Motor neuron (in vitro differentiated cells): ENCODE data around the gene RPL6. TPM values are rescaled to one million over a fixed set of nuclear protein-coding genes. Genes with fewer than 3 reads are reported as not detected.
A peak's percentile ranks its signal among the peaks of the same experiment; 100 is the strongest.
"Not testable (repeated sequence)": the region's sequence is repeated elsewhere in the genome, so short reads cannot be mapped to it uniquely, and the experiment has no call there.

Experiments used
- ATAC-seq, 8 experiments: fragments of 200-7000 bp; cut with Tn5 transposase; replicated peaks in 6 of 8; 2 replicates each; pipeline ENCODE4 v1.8.0; 2021; ENCODE audit warnings: mild to moderate bottlenecking in 8 of 8, moderate library complexity in 8 of 8
- H3K27ac ChIP-seq, 2 donors: fragments of 250-450 bp; sonication (Bioruptor Pico); 2 replicates each; pipeline ENCODE4 v1.9.0; 2021; ENCODE audit warnings: antibody characterized with exemption in 2 of 2, mild to moderate bottlenecking in 2 of 2, moderate library complexity in 1 of 2
- H3K4me1 ChIP-seq, 2 donors: fragments of 250-450 bp; sonication (Bioruptor Pico); replicated peaks in 1 of 2; 2 replicates each; pipeline ENCODE4 v1.6.1; 2021; ENCODE audit warnings: antibody characterized with exemption in 2 of 2, mild to moderate bottlenecking in 2 of 2, moderate library complexity in 1 of 2
- H3K4me3 ChIP-seq, 5 donors: fragments of 250-450 bp; sonication (Bioruptor Pico); 2 replicates each; pipeline ENCODE4 v1.9.0; 2021; ENCODE audit warnings: antibody characterized with exemption in 5 of 5, mild to moderate bottlenecking in 5 of 5, moderate library complexity in 4 of 5
- WGBS, 10 experiments: fragments of 450-650 bp; shearing (Covaris generic); methylation state at CpG; one replicate each; pipeline ENCODE4 v1.0.0; 2022; 5-methylcytosine and 5-hydroxymethylcytosine counted together
- in situ Hi-C, 9 experiments: fragments of 400-800 bp; cut with MboI; loops; one replicate each; pipeline ENCODE4 v1.15.0; 2021; ENCODE audit warnings: low sequenced_read_pairs in 9 of 9, low pct_unique_long_range_greater_than_20kb in 2 of 9; ENCODE audit not compliant: unreplicated experiment in 9 of 9
- total RNA-seq, 8 experiments: library from RNA; unstranded; fragments of 300-600 nt; gene quantifications; 2 replicates each; pipeline versions ENCODE4 v1.2.3 to v1.2.4, GENCODE V29; 2022

RPL6 gene
- total RNA-seq, 8 experiments from 2014 or later, result 1,730 to 3,272 (median 2,208) TPM

GRCh38 chr12:112415457-112415856, 6.1 kb upstream of the RPL6 start:
- H3K4me1 ChIP-seq, result peaks cover 7 to 11% of the 10 kb centered on the region in 2 donors
- ATAC-seq, H3K4me3 ChIP-seq, in situ Hi-C loops, H3K27ac ChIP-seq: not testable (repeated sequence)
- WGBS, 10 experiments, result 57 to 100% (median 83%) methylated on average over 1 to 2 of the region's 4 CpGs; no CpG with 5 or more reads in 6 of the 10 experiments

- Histone ChIP-seq H3K4me1 (peaks cover 0 to 2% of the 10 kb centered on the region in 2 donors), H3K4me3 (no peak overlapping the region), H3K27ac (no peak overlapping the region)
- no peak for ATAC-seq
- 0 to 54% (median 39%) methylated on average over 1 to 2 of the region's 2 CpGs; no CpG with 5 or more reads in 1 of the 10 experiments for WGBS, 10 experiments
- in situ Hi-C loops, result no loop called here
Observed at GRCh38 chr12:112413855-112414625, 4.6 kb upstream of the RPL6 start.

GRCh38 chr12:112409906-112410244, 470 bp upstream of the RPL6 start:
- ATAC-seq, result no peak
- WGBS, 10 experiments, result 76 to 100% (median 93%) methylated on average over 2 to 12 of the region's 14 CpGs; no CpG with 5 or more reads in 1 of the 10 experiments
- no peak overlapping the region for H3K27ac ChIP-seq
- in situ Hi-C loops, result no loop called here
- peak overlapping the region in 1 of 5 donors; percentile 97 for H3K4me3 ChIP-seq
- peaks cover 11 to 18% of the 10 kb centered on the region in 2 donors for H3K4me1 ChIP-seq

- Histone ChIP-seq H3K4me3 (peak overlapping the region; percentile 55 to 97 (median 72)), H3K4me1 (peaks cover 11 to 18% of the 10 kb centered on the region in 2 donors), H3K27ac (peak overlapping the region; percentile 92 to 93)
- WGBS, 10 experiments, result 0 to 10% (median 0%) methylated on average over 1 to 5 of the region's 5 CpGs; no CpG with 5 or more reads in 1 of the 10 experiments
- peak in 1 of 8 experiments; percentile 3 for ATAC-seq
- in situ Hi-C loops, result no loop called here
Observed at GRCh38 chr12:112408621-112409020, 784 bp downstream of the RPL6 start.

- in situ Hi-C loops, H3K27ac ChIP-seq, ATAC-seq: not testable (repeated sequence)
- H3K4me1 ChIP-seq, result peaks cover 11 to 18% of the 10 kb centered on the region in 2 donors
- 47 to 100% (median 87%) methylated on average over 1 to 5 of the region's 6 CpGs; no CpG with 5 or more reads in 3 of the 10 experiments for WGBS, 10 experiments
- H3K4me3 ChIP-seq, result peak overlapping the region in 2 of 5 donors; percentile 55 to 90
Observed at GRCh38 chr12:112407683-112408082, 1.7 kb downstream of the RPL6 start.

- in situ Hi-C loops, result no loop called here
- no peak for ATAC-seq
- WGBS, 10 experiments, result 20 to 89% (median 67%) methylated on average over 1 to 5 of the region's 11 CpGs; no CpG with 5 or more reads in 3 of the 10 experiments
- peaks cover 11 to 18% of the 10 kb centered on the region in 2 donors for H3K4me1 ChIP-seq
- no peak overlapping the region for H3K27ac ChIP-seq
- H3K4me3 ChIP-seq, result no peak overlapping the region
Observed at GRCh38 chr12:112406519-112407488, 2.6 kb downstream of the RPL6 start.

GRCh38 chr12:112401903-112402498, 7.4 kb downstream of the RPL6 start:
- 19 to 91% (median 66%) methylated on average over 3 to 4 of the region's 5 CpGs; no CpG with 5 or more reads in 1 of the 10 experiments for WGBS, 10 experiments
- ATAC-seq, result peak in 2 of 8 experiments; percentile 6 to 42

GRCh38 chr12:112401054-112401453, 8.4 kb downstream of the RPL6 start:
- in situ Hi-C loops, result no loop called here
- Histone ChIP-seq H3K4me3 (no peak overlapping the region), H3K27ac (no peak overlapping the region), H3K4me1 (no peaks in the 10 kb centered on the region)
- WGBS, 10 experiments, result 60 to 92% (median 82%) methylated on average over 1 to 5 of the region's 5 CpGs; no CpG with 5 or more reads in 2 of the 10 experiments
- peak in 1 of 8 experiments; percentile 7 for ATAC-seq

More at GRCh38 chr12:112401903-112402498, 7.4 kb downstream of the RPL6 start:
- H3K4me3 ChIP-seq, result no peak overlapping the region
- peaks cover 0 to 1% of the 10 kb centered on the region in 2 donors for H3K4me1 ChIP-seq
- H3K27ac ChIP-seq, result no peak overlapping the region
- in situ Hi-C loops, result no loop called here

DNA sequence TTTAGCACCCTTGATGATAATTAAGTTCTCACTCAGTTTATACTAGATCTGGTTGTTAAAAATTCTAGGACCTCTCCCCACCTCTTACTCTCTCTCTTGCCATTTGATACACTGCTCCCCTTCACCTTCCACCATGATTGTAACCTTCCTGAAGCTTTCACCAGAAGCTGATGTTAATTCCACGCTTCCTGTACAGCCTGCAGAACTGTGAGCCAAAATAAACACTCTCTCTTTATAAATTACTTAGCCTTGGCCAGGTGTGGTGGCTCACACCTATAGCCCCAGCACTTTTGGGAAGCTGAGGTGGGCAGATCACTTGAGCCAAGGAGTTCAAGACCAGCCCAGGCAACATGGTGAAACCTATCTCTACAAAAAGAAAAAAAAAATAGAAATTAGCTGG, 16.1 kb downstream of the RPL6 start:
- WGBS, 10 experiments, result 40 to 100% (median 95%) methylated on average over 1 of the region's 1 CpG; no CpG with 5 or more reads in 4 of the 10 experiments
- Histone ChIP-seq H3K4me3 (no peak overlapping the region), H3K27ac (no peak overlapping the region), H3K4me1 (no peaks in the 10 kb centered on the region)
- ATAC-seq, result no peak
- in situ Hi-C loops, result loop anchor here in 3 of 9 experiments (25.0 kb wide), 2 partner anchors 106 to 131 kb away; no protein-coding TSS in a partner anchor

DNA sequence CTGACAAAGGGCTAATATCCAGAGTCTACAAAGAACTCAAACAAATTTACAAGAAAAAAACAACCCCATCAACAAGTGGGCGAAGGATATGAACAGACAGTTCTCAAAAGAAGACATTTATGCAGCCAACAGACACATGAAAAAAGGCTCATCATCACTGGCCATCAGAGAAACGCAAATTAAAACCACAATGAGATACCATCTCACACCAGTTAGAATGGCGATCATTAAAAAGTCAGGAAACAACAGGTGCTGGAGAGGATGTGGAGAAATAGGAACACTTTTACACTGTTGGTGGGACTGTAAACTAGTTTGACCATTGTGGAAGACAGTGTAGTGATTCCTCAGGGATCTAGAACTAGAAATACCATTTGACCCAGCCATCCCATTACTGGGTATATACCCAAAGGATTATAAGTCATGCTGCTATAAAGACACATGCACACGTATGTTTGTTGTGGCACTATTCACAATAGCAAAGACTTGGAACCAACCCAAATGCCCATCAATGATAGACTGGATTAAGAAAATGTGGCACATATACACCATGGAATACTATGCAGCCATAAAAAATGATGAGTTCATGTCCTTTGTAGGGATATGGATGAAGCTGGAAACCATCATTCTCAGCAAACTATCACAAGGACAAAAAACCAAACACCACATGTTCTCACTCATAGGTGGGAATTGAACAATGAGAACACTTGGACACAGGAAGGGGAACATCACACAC, 19.3 kb downstream of the RPL6 start:
- H3K4me1 ChIP-seq, result peaks cover 12% of the 10 kb centered on the region in 2 donors
- not testable (repeated sequence) for H3K27ac ChIP-seq, ATAC-seq, H3K4me3 ChIP-seq
- 90% methylated on average over 1 of the region's 4 CpGs; no CpG with 5 or more reads in 9 of the 10 experiments for WGBS, 10 experiments
- in situ Hi-C loops, result loop anchor here in 3 of 9 experiments (25.0 kb wide), 2 partner anchors 103 to 128 kb away; no protein-coding TSS in a partner anchor

DNA sequence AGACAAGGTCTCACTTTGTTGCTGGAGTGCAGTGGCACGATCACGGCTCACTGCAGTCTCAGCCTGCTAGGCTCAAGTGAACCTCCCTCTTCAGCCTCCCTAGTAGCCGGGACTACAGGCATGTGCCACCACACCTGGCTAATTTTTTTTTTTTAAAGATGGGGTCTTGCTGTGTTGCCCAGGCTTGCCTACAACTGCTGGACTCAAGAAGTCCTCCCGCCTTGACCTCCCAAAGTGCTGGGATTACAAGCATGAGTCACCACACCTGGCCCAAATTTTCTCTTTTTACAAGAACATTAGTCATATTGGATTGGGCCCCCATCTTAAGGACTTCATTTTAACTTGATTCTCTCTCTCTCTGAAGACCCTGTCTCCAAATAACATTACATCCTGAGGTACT, 20.2 kb downstream of the RPL6 start:
- in situ Hi-C loops, result loop anchor here in 3 of 9 experiments (25.0 kb wide), 2 partner anchors 102 to 127 kb away; no protein-coding TSS in a partner anchor
- WGBS, 10 experiments, result 77 to 100% (median 96%) methylated on average over 1 to 4 of the region's 4 CpGs; no CpG with 5 or more reads in 2 of the 10 experiments

More for the DNA sequence above, 20.2 kb downstream of the RPL6 start:
- no peak overlapping the region for H3K4me3 ChIP-seq
- H3K4me1 ChIP-seq, result peaks cover 12% of the 10 kb centered on the region in 2 donors
- no peak for ATAC-seq
- H3K27ac ChIP-seq, result no peak overlapping the region
